NB4 (cell line): ENCODE results near the gene RAB3IL1.

ENCODE experiments used
- MYC ChIP-seq: IDR thresholded peaks from 2 replicates; pipeline ENCODE4 v1.6.1; 2011; ENCODE audit warnings: low read depth, low read length
- POLR2A ChIP-seq: IDR thresholded peaks from 2 replicates; pipeline ENCODE4 v1.6.1; 2011; ENCODE audit warnings: mild to moderate bottlenecking; ENCODE audit not compliant: insufficient read length; ENCODE audit errors: extremely low read depth
- TF ChIP-seq, protein P1 (sequence below): IDR thresholded peaks from one replicate; pipeline ENCODE4 v1.5.1; 2012; ENCODE audit warnings: low read depth, low read length
- TF ChIP-seq, protein P2 (sequence below): IDR thresholded peaks from 2 replicates; pipeline ENCODE4 v1.6.1; 2011; ENCODE audit warnings: low read depth, low read length

DNA sequence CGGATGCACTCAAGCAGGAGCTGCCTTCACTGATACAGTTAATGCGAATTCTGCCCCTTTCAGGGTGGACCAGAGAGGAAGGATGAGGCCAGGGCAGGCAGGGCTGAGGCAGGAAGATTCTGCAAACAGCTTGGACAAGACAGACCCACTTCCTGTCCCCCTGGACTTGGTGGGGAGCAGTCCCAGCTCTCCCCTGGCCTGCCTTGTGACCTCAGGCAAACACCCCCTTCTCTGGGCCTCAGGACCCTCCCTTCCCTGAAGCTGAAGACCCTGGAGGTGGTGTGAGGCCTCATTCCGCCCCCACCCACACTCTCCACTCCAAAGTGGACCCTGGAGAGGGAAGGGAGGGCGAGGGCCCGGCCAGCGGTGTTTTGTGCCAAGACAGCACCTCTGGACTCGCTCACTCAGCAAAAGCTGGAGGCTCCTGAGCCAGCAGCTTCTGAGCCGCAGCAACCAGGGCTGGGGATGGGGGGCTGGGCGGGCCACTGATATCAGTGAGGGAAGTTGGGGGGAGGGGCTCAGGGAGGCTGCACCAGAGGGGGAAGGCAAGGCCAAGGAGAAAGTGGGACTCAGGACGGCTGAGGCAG lies 8.5 kb downstream of the RAB3IL1 start:
- TF ChIP-seq POLR2A (no peak), MYC (no peak)
- TF ChIP-seq, protein P1, sequence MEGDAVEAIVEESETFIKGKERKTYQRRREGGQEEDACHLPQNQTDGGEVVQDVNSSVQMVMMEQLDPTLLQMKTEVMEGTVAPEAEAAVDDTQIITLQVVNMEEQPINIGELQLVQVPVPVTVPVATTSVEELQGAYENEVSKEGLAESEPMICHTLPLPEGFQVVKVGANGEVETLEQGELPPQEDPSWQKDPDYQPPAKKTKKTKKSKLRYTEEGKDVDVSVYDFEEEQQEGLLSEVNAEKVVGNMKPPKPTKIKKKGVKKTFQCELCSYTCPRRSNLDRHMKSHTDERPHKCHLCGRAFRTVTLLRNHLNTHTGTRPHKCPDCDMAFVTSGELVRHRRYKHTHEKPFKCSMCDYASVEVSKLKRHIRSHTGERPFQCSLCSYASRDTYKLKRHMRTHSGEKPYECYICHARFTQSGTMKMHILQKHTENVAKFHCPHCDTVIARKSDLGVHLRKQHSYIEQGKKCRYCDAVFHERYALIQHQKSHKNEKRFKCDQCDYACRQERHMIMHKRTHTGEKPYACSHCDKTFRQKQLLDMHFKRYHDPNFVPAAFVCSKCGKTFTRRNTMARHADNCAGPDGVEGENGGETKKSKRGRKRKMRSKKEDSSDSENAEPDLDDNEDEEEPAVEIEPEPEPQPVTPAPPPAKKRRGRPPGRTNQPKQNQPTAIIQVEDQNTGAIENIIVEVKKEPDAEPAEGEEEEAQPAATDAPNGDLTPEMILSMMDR = no peak
- TF ChIP-seq, protein P2, sequence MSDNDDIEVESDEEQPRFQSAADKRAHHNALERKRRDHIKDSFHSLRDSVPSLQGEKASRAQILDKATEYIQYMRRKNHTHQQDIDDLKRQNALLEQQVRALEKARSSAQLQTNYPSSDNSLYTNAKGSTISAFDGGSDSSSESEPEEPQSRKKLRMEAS = no peak
